GM18508 (cell line): ENCODE results near the gene SCO2.

ENCODE experiments used
- ATAC-seq: cut with Tn5 transposase; IDR thresholded peaks from one replicate; pipeline ENCODE4 v1.9.1; 2021; ENCODE audit warnings: moderate number of reproducible peaks; ENCODE audit not compliant: insufficient read depth, unreplicated experiment

The SCO2 gene

DNA sequence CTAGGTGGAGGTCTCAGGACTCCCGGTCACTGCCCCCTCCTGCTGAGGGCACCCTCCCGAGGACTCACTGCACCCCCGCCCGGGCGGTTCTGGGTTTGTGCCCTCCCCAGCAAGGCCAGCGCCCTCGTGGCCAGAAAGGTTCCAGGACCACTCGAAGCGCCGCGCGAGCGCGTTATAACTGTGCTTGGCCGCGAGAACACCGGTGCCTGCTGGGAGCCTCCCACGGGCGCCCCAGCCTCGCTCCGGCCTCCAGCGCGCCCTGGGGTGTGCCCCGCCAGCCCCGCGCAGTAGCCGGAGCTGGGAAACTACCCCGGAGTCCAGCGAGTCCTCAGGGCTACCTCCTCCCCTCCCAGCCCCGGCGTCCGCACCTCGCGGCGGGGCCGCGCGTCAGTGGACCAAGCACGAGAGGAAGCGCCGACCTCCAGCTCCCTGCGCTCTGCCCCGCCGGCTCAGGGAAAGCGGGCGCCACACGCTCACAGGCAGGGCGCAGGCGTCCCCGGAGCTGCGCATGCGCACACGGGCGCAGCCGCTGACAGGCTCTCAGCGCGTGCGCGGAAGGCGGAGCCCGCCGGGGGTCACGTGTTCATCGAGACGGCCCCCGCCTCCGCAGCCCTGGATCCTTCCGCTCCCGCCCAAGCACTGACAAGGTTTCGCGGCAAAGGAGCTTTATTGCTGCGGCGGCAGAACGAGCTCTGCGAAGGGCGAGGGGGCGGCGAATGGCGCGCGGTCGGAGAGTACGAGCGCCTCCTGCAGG is at the start of gene SCO2:
Gene SCO2 (minus strand): TSS at position 495 of the 754 bp plus-strand sequence. CDS start 1,187 bp downstream, outside the sequence.
- ATAC-seq = no peak

DNA sequence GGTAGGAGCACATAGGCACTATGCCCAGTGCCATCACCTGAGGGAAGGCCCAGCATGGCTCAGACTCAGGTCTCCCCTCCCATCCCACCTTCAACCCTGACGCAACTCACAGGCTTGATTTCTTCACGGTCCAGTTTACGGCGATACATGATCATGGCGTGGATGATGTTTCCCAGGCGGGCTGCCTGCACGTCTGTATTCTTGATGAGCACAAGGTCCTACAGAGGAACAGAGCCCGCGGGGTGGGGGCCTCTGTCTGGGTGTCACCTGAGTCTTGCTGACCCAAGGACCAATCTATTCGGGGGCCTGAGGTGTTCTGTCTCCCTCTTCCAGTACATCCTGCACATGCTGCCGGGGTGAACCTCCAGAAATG is 49.0 kb upstream of the SCO2 start:
- no peak for ATAC-seq

GRCh38 chr22:50573491-50574382 is 48.3 kb upstream of the SCO2 start:
- ATAC-seq = no peak

DNA sequence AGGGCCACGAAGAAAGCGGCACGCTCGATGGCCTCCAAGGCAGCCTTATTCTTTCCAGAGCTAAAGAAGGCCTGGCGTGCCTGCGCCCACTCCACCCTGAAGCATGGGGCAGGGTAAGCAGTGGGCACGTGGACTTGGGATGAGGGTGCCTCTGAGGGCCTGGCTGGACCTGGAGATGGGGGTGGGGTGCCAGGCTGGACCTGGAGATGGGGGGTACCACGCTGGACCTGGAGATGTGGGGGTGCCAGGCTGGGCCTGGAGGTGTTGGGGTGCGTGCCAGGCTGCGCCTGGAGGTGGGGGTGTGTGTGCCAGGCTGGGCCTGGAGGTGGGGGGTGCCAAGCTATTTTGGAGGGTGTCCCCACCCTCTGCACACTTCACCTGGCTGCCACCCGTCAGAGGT is 47.6 kb upstream of the SCO2 start:
- ATAC-seq = no peak

DNA sequence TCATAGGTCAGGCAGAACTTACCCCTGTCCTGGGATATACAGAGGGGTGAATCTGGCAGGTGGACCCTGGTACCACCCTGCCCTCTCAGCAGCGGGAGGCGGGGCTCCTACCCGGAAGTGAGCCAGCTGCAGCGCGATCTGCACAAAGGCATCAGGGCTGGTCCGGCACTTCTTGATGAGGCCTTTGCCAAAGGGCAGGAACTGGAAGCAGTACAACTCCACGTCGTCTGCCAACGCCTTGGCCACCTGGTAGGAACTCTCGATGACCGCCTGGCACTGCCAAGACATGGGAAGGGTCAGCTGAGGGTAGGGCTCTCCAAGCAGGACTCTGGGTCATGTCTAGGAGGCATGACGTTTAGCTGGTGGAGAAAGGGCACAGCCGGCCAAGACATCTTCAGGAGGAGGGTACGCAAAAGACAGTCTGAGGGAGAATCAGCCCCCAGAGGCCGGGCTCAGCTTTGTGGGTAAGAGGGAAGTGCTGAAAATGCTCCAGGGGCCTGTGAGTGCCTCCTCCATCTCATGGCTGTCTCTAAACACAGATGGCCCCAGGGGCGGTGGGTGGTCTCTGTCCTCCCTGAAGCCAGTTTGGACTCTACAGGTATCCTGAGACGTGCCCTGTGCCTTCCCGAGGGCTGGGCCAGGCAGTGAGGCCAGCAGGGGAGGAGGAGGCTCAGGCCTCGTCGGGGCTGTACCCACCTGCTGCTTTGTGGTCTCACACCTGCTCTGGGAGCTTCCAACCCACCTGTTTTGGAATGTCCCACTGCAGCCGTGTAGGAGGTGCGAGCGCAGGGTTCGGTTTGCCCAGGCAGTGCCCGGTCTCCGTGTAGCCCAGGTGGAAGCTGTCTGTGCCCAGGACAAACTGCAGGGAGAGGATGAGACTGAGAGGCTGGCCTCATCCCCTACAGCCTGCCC is 46.1 kb upstream of the SCO2 start:
- no peak for ATAC-seq

DNA sequence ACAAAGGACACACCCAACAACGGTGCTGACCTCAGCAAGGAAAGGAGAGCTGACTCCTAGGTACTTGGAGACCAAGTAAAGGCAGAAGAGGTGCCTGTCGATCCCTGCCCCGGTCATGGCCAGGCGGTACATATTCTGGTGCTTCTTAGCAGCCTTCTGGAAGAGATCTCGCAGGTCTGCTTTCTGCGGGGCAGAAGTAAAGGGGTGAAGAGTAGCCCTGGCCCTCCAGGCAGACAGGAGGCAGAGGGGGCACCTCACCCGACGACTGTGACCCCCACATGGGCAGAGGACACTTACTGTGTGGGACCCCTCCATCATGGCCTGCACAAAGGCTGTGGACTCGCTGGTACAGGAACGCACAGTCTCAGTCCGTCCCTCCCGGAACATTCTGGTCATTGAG is 45.5 kb upstream of the SCO2 start:
- no peak for ATAC-seq

DNA sequence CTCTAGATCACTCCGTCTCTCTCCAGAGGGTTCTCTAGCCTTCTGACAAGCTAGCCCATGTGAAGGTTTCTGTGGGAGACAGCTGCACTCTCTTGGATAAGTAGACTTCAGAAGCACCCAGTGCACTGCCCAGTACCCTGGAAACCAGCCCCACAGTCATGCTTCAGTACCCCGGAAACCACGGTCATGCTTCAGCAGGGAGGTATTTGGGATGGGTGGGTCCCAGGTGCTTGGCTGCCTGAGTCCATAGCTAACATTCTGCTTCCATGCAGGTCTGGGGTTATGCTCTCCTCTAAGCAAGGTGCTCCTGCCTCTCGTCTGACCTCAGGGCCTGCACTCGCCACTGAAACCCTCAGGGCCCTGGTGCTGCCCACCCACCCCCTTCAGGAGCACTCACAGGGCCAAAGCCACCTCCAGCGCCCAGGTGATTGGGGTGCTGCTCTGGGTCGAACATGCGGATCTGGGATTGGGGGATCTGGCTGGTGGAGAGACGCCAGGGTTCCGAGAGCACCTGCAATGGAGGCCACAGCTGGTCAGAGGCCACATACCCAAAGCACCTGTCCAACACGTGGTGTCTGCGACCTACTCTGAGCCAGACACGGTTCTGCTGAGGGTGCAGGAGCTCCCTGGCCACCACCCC is 44.6 kb upstream of the SCO2 start:
- ATAC-seq = no peak

DNA sequence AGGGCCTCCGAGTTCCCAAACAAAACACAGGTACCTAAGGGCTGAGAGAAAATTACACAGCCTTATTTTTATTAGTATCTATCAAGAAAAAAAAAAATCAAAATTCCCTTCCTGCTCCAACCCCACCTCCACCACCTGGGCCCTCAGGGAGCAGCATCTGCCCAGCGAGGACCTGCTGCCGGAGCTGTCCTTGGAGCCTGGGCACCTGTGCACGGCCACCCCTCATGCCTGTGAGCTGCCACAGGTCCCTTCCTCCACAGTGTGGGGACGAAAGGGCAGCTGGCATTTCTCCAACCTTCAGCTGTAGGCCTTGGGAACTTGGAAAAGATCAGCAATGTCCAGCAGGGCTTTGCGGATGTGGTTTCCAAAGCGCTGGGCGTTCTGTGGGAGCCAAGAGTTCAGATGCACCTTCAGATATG is 43.7 kb upstream of the SCO2 start:
- no peak for ATAC-seq

GRCh38 chr22:50568626-50569025 is 43.2 kb upstream of the SCO2 start:
- ATAC-seq = no peak

DNA sequence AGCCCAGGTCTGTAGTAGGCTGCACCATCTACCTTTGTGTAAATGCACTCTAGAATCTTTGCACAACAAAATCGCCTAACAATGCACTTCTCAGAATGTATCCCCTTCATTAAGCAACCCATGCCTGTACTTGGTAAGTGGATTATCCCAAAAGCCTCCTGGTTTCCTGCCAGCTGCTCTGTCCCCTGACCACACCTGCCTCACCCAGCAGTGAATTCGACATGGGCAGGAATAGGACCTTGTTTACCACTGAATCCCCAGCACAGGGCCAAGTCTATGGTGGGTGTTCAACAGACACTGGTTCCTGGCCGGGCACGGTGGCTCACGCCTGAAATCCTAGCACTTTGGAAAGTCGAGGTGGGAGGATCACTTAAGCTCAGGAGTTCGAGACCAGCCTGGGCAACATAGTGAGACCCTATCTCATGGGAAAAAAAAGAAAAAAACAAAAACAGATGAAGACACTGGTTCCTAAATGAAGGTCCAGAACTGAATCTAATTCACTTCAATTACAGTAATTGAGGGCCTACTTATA is 42.4 kb upstream of the SCO2 start:
- no peak for ATAC-seq

- no peak for ATAC-seq
Measured at GRCh38 chr22:50564289-50564688, 38.9 kb upstream of the SCO2 start.

GRCh38 chr22:50563413-50564160 is 38.2 kb upstream of the SCO2 start:
- no peak for ATAC-seq

GRCh38 chr22:50562523-50563412 is 37.4 kb upstream of the SCO2 start, which contains the start of gene SYCE3:
TSS of gene SYCE3 (minus strand) at chr22:50562919. CDS start at chr22:50556405, 6,514 bp downstream.
- ATAC-seq = peak; percentile 58

- ATAC-seq = no peak
Measured at GRCh38 chr22:50561401-50562358, 36.3 kb upstream of the SCO2 start.

DNA sequence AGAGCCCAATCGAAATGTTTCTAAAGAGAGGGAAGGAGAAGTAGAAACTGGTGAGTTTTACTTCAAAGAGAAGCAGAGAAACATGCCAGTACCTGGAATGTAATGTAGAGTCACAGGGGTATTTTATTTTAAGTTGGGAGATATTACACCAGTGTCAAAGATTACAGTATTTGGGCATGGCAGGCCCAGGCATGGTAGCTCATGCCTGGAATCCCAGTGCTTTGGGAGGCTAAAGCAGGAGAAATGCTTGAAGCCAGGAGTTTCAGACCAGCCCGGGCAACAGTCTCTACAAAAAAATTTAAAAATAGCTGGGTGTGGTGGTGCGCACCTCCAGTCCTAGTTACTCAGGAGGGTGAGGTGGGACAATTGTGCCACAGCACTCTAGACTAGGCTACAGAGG is 34.6 kb upstream of the SCO2 start:
- ATAC-seq = no peak

DNA sequence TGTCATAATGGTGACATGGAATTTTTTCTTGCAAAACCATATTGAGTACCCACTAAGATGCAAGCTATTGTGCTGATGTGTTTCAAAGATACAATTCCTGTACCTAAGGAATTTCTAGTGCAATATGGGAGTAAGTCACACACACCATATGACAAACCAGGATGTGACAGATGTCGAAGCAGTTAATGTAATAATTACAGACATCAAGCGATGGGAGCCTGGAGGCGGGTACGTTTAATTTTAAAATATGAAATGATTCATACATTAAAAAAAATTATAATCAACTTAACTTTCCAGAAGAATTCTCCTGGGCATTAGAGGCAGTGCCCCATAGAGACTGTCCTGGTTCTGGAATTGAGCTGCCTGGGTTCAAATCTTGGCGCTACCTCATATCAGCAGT is 31.3 kb upstream of the SCO2 start:
- ATAC-seq = no peak

DNA sequence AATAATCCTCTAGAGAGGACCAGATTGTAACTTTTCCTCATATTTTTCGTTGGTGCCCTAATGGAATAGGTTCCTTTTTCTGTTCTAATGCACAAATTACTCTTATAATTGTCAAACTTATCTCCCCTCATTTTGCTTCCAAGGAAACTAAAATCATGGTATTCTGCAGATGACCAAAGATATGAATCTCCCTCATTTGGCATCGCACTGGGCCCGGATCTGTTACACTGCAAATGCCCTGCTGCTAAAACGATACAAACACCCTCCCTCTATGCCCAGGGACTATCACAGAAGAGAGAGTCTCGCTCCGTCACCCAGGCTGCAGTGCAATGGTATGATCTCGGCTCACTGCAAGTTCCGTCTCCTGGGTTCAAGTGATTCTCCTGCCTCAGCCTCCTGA is 27.9 kb upstream of the SCO2 start:
- no peak for ATAC-seq
